Neural progenitor cell (in vitro differentiated cells): Measurements from ENCODE around the gene MAD1L1. TPM values are rescaled to one million over a fixed set of nuclear protein-coding genes. Genes with fewer than 3 reads are reported as not detected.
"Not testable (repeated sequence)": the region's sequence is repeated elsewhere in the genome, so short reads cannot be mapped to it uniquely, and the experiment has no call there.

Experiments used
- DNase-seq: peaks from one replicate; pipeline ENCODE4 v3.0.0-alpha.2; 2016; ENCODE audit warnings: low spot score
- H2AFZ ChIP-seq: fragments of 200-600 bp; sonication (generic); replicated peaks from 2 replicates; pipeline ENCODE4 v1.6.1; 2016; ENCODE audit warnings: antibody characterized with exemption
- H3F3A ChIP-seq: fragments of 200-600 bp; sonication (generic); 2 replicates; pipeline ENCODE4 v1.6.1; 2016; ENCODE audit warnings: antibody characterized with exemption, low read depth
- H3K27ac ChIP-seq: fragments of 200-600 bp; sonication (generic); 2 replicates; pipeline ENCODE4 v1.5.1; 2016; ENCODE audit warnings: mild to moderate bottlenecking
- H3K27me3 ChIP-seq: fragments of 200-600 bp; sonication (generic); 2 replicates; pipeline ENCODE4 v1.6.1; 2016; ENCODE audit warnings: mild to moderate bottlenecking, moderate library complexity
- H3K36me3 ChIP-seq: fragments of 200-600 bp; sonication (generic); 2 replicates; pipeline ENCODE4 v1.5.1; 2016
- H3K4me1 ChIP-seq: fragments of 200-600 bp; sonication (generic); 2 replicates; pipeline ENCODE4 v1.6.1; 2016; ENCODE audit warnings: mixed run types
- H3K4me2 ChIP-seq: fragments of 200-600 bp; sonication (generic); 2 replicates; pipeline ENCODE4 v1.6.1; 2016
- H3K4me3 ChIP-seq: fragments of 200-600 bp; sonication (generic); 2 replicates; pipeline ENCODE4 v1.5.1; 2016
- H3K79me2 ChIP-seq: fragments of 200-600 bp; sonication (generic); 2 replicates; pipeline ENCODE4 v1.6.1; 2016; ENCODE audit warnings: low read depth
- H3K9ac ChIP-seq: fragments of 200-600 bp; sonication (generic); 2 replicates; pipeline ENCODE4 v1.6.1; 2016
- H3K9me3 ChIP-seq: fragments of 200-600 bp; sonication (generic); 2 replicates; pipeline ENCODE4 v1.5.1; 2016; ENCODE audit warnings: low read depth
- H4K20me1 ChIP-seq: fragments of 200-600 bp; sonication (generic); 2 replicates; pipeline ENCODE4 v1.6.1; 2016; ENCODE audit warnings: low read depth
- H3K27ac Mint-ChIP-seq: 3 replicates; pipeline ENCODE4 v1.8.0; 2021; ENCODE audit warnings: mixed read lengths
- H3K27me3 Mint-ChIP-seq: 2 replicates; pipeline ENCODE4 v1.8.0; 2022; ENCODE audit warnings: low read depth, mild to moderate bottlenecking, inconsistent platforms, moderate library complexity, mixed read lengths; ENCODE audit not compliant: insufficient read depth
- H3K36me3 Mint-ChIP-seq: 3 replicates; pipeline ENCODE4 v1.8.0; 2021; ENCODE audit warnings: mixed read lengths
- H3K4me1 Mint-ChIP-seq: 3 replicates; pipeline ENCODE4 v1.8.0; 2021; ENCODE audit warnings: mixed read lengths
- H3K4me3 Mint-ChIP-seq: 3 replicates; pipeline ENCODE4 v1.8.0; 2021; ENCODE audit warnings: mild to moderate bottlenecking, moderate library complexity, mixed read lengths
- H3K9me3 Mint-ChIP-seq: 3 replicates; pipeline ENCODE4 v1.8.0; 2020; ENCODE audit warnings: mixed read lengths
- EZH2 ChIP-seq: fragments of 200-600 bp; sonication (generic); IDR thresholded peaks from 2 replicates; pipeline ENCODE4 v1.6.1; 2017; ENCODE audit warnings: antibody characterized with exemption, mild to moderate bottlenecking, moderate library complexity
- EZH2phosphoT487 ChIP-seq: fragments of 200-600 bp; sonication (generic); IDR thresholded peaks from 2 replicates; pipeline ENCODE4 v1.6.1; 2017; ENCODE audit warnings: antibody characterized with exemption
- total RNA-seq: library from RNA; depleted of rRNA; stranded (reverse); fragments of >200 nt; gene quantifications from 2 replicates; pipeline ENCODE4 v1.2.3, GENCODE V29; 2015; ENCODE audit warnings: low replicate concordance
- TF ChIP-seq, protein P1 (sequence below): fragments of 200-600 bp; sonication (generic); IDR thresholded peaks from 2 replicates; pipeline ENCODE4 v1.5.1; 2017; ENCODE audit warnings: antibody characterized with exemption, mild to moderate bottlenecking

Gene MAD1L1
- total RNA-seq, 1 donor from 2014 or later, result 23.7 TPM

- Histone ChIP-seq H3K79me2 (no peaks in the 10 kb centered on the region), H3K4me2 (no peak overlapping the region), H3K4me1 (peaks cover 25% of the 10 kb centered on the region), H4K20me1 (peaks cover 13% of the 10 kb centered on the region), H3K27ac (no peak overlapping the region), H3F3A (no peaks in the 10 kb centered on the region), H3K9me3 (no peaks in the 10 kb centered on the region), H3K9ac (no peak overlapping the region), H3K27me3 (no peaks in the 10 kb centered on the region), H3K36me3 (no peaks in the 10 kb centered on the region), H2AFZ (no peak overlapping the region), H3K4me3 (no peak overlapping the region)
- no peak for DNase-seq
- H3K4me1 Mint-ChIP-seq, result peaks cover 28% of the 10 kb centered on the region
- no peak overlapping the region for H3K27ac Mint-ChIP-seq
- H3K9me3 Mint-ChIP-seq, result no peaks in the 10 kb centered on the region
- H3K27me3 Mint-ChIP-seq, result peaks cover 3% of the 10 kb centered on the region
- no peaks in the 10 kb centered on the region for H3K36me3 Mint-ChIP-seq
- TF ChIP-seq EZH2phosphoT487 (no peak), EZH2 (no peak)
- TF ChIP-seq, protein P1, sequence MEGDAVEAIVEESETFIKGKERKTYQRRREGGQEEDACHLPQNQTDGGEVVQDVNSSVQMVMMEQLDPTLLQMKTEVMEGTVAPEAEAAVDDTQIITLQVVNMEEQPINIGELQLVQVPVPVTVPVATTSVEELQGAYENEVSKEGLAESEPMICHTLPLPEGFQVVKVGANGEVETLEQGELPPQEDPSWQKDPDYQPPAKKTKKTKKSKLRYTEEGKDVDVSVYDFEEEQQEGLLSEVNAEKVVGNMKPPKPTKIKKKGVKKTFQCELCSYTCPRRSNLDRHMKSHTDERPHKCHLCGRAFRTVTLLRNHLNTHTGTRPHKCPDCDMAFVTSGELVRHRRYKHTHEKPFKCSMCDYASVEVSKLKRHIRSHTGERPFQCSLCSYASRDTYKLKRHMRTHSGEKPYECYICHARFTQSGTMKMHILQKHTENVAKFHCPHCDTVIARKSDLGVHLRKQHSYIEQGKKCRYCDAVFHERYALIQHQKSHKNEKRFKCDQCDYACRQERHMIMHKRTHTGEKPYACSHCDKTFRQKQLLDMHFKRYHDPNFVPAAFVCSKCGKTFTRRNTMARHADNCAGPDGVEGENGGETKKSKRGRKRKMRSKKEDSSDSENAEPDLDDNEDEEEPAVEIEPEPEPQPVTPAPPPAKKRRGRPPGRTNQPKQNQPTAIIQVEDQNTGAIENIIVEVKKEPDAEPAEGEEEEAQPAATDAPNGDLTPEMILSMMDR, result no peak
- no peak overlapping the region for H3K4me3 Mint-ChIP-seq
Measured at GRCh38 chr7:1996816-1997215, 235.9 kb downstream of the MAD1L1 start.

GRCh38 chr7:1995911-1996420 lies 236.8 kb downstream of the MAD1L1 start:
- H3K36me3 Mint-ChIP-seq, H3F3A ChIP-seq, H3K4me3 ChIP-seq, H3K27ac Mint-ChIP-seq, H3K36me3 ChIP-seq, H3K4me3 Mint-ChIP-seq, H3K9ac ChIP-seq, DNase-seq, H3K4me2 ChIP-seq, H3K27me3 ChIP-seq, H3K79me2 ChIP-seq, H3K9me3 ChIP-seq, H2AFZ ChIP-seq, H3K27me3 Mint-ChIP-seq, H3K27ac ChIP-seq, H3K9me3 Mint-ChIP-seq: not testable (repeated sequence)
- Histone ChIP-seq H3K4me1 (peaks cover 25% of the 10 kb centered on the region), H4K20me1 (peaks cover 13% of the 10 kb centered on the region)
- peaks cover 28% of the 10 kb centered on the region for H3K4me1 Mint-ChIP-seq

DNA sequence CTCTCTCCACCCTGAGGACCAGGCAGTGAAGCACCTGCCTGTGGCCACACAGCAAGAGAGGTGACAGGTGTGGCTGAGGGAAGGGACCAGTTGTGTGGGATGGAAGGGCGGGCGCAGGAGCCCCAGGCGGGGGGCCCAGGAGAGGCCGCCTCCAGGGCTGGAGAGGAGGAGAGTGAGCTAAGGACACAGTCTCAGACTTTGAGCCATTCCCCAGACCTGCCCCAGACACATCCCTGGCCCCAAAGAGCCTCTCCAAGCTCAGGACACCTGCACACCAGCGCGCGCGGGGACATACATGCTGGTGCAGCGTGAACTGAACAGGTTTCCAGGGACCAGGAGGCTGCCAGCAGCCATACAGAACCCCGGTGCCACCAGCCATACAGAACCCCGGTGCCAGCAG lies 237.3 kb downstream of the MAD1L1 start:
- Histone ChIP-seq H3K79me2 (no peaks in the 10 kb centered on the region), H3K9ac (no peak overlapping the region), H3K9me3 (no peaks in the 10 kb centered on the region), H2AFZ (no peak overlapping the region), H3K36me3 (no peaks in the 10 kb centered on the region), H3K27me3 (no peaks in the 10 kb centered on the region), H3F3A (no peaks in the 10 kb centered on the region), H3K4me3 (no peak overlapping the region), H3K4me2 (no peak overlapping the region), H3K27ac (no peak overlapping the region), H4K20me1 (peaks cover 13% of the 10 kb centered on the region), H3K4me1 (peaks cover 25% of the 10 kb centered on the region)
- TF ChIP-seq, protein P1, result no peak
- no peak for TF ChIP-seq EZH2
- TF ChIP-seq EZH2phosphoT487, result no peak
- DNase-seq, result no peak
- H3K4me1 Mint-ChIP-seq, result peaks cover 28% of the 10 kb centered on the region
- no peak overlapping the region for H3K27ac Mint-ChIP-seq
- no peaks in the 10 kb centered on the region for H3K9me3 Mint-ChIP-seq
- H3K4me3 Mint-ChIP-seq, result no peak overlapping the region
- H3K36me3 Mint-ChIP-seq, result no peaks in the 10 kb centered on the region
- peaks cover 2% of the 10 kb centered on the region for H3K27me3 Mint-ChIP-seq

DNA sequence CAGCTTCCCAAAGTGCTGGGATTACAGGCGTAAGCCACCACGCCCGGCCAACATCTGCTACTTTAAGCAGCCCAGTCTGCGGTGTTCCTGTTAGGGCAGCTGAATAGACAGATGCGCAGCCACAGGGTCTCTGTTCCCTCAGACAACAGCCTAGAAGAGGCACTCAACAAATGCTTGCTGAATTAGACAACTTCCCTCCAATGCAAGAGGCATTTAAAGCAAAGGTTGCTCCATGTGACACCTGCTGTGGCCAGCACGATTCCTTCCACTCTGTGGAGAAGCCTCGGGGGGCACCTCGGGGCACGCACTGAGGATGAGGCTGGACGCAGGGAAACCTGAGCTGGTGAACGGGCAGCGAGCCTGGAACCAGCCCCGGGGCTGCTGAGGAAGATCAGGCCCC lies 237.8 kb downstream of the MAD1L1 start:
- H4K20me1 ChIP-seq, result peaks cover 13% of the 10 kb centered on the region
- no peaks in the 10 kb centered on the region for H3K9me3 ChIP-seq
- no peak overlapping the region for H3K27ac ChIP-seq
- peaks cover 26% of the 10 kb centered on the region for H3K4me1 Mint-ChIP-seq
- no peak for DNase-seq
- H3F3A ChIP-seq, result no peaks in the 10 kb centered on the region
- H3K36me3 Mint-ChIP-seq, result no peaks in the 10 kb centered on the region
- H3K4me2 ChIP-seq, result no peak overlapping the region
- peaks cover 25% of the 10 kb centered on the region for H3K4me1 ChIP-seq
- H2AFZ ChIP-seq, result no peak overlapping the region
- no peaks in the 10 kb centered on the region for H3K36me3 ChIP-seq
- no peak overlapping the region for H3K4me3 Mint-ChIP-seq
- TF ChIP-seq EZH2phosphoT487 (no peak), EZH2 (no peak)
- TF ChIP-seq, protein P1, result no peak
- peaks cover 2% of the 10 kb centered on the region for H3K27me3 Mint-ChIP-seq
- H3K9ac ChIP-seq, result no peak overlapping the region
- H3K4me3 ChIP-seq, result no peak overlapping the region
- H3K9me3 Mint-ChIP-seq, result no peaks in the 10 kb centered on the region
- no peaks in the 10 kb centered on the region for H3K79me2 ChIP-seq
- no peaks in the 10 kb centered on the region for H3K27me3 ChIP-seq
- no peak overlapping the region for H3K27ac Mint-ChIP-seq
